ENCODE data around the gene DTNA.

The DTNA gene

DNA sequence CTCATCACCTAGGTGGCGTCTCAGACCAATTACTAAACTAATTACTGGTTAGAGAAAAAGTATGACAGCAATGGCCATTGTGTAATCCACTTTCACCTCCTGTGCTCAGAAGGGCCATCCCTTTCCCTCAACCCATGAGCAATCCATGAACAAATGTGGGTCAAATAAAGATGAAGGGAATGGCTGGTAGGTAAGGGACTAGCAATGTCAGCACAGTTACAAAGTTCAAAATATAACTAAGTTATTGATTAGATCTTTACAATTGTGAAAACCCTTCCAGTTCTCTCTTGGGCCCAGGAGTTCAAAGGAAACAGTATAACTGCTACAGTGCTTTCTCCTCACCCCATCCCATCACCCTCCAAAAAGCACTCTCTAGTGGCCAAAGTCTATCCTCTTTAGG lies 98.3 kb downstream of the DTNA start:
- H3K36me3 ChIP-seq (ENCODE audit: low read depth): no peaks in the 10 kb centered on the region
- no peak overlapping the region for H3K4me3 ChIP-seq (ENCODE audit: severe bottlenecking)
- DNase-seq (ENCODE audit: low spot score) (no peak), ATAC-seq (ENCODE audit: low read depth) (no peak)
- H3K4me1 ChIP-seq (ENCODE audit: insufficient read depth, poor library complexity, severe bottlenecking): no peaks in the 10 kb centered on the region
- peaks cover 3% of the 10 kb centered on the region for H3K27me3 ChIP-seq (ENCODE audit: insufficient read depth, poor library complexity, severe bottlenecking)
- no peak overlapping the region for H3K27ac ChIP-seq (ENCODE audit: poor library complexity, severe bottlenecking)
- TF ChIP-seq, protein P1, sequence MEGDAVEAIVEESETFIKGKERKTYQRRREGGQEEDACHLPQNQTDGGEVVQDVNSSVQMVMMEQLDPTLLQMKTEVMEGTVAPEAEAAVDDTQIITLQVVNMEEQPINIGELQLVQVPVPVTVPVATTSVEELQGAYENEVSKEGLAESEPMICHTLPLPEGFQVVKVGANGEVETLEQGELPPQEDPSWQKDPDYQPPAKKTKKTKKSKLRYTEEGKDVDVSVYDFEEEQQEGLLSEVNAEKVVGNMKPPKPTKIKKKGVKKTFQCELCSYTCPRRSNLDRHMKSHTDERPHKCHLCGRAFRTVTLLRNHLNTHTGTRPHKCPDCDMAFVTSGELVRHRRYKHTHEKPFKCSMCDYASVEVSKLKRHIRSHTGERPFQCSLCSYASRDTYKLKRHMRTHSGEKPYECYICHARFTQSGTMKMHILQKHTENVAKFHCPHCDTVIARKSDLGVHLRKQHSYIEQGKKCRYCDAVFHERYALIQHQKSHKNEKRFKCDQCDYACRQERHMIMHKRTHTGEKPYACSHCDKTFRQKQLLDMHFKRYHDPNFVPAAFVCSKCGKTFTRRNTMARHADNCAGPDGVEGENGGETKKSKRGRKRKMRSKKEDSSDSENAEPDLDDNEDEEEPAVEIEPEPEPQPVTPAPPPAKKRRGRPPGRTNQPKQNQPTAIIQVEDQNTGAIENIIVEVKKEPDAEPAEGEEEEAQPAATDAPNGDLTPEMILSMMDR (IDR thresholded peaks at IDR 0.05; ENCODE audit: poor library complexity, severe bottlenecking): no peak
- H3K9me3 ChIP-seq (ENCODE audit: severe bottlenecking): no peaks in the 10 kb centered on the region

DNA sequence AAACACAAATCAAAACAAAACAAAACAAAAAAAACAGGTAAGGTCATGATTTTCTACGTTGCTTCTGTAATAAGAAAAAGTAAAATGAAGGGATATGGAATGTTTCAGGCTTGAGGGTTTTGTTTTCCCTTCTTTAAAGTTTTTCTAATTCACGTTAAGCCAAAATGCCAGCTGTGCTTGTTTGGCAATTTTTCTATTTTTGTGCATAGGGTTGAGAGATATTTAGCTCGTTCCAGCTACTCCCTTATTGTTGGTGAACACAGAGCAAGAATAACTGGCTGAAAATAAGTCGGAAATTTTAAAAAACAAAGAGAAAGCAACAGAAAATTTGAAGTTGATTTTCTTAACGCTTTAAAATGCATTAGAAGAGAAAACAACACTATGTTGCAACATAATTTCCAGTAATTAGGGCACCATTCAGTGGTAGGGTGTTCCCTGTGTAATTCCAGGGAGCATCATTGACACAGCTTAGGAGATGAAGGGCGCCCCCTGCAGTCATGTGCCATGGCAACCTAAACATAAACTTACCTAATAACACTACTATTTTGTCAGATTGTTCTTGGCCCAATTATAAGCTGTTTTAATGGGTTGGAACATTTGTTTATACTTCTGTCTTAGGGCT lies 99.5 kb downstream of the DTNA start:
- no peak for ATAC-seq (ENCODE audit: low read depth)
- Histone ChIP-seq H3K4me1 (ENCODE audit: insufficient read depth, poor library complexity, severe bottlenecking) (no peaks in the 10 kb centered on the region), H3K36me3 (ENCODE audit: low read depth) (no peaks in the 10 kb centered on the region), H3K4me3 (ENCODE audit: severe bottlenecking) (no peak overlapping the region), H3K27me3 (ENCODE audit: insufficient read depth, poor library complexity, severe bottlenecking) (no peaks in the 10 kb centered on the region), H3K27ac (ENCODE audit: poor library complexity, severe bottlenecking) (no peak overlapping the region), H3K9me3 (ENCODE audit: severe bottlenecking) (no peaks in the 10 kb centered on the region)
- no peak for DNase-seq (ENCODE audit: low spot score)
- TF ChIP-seq, protein P1 (IDR thresholded peaks at IDR 0.05; ENCODE audit: poor library complexity, severe bottlenecking): no peak

DNA sequence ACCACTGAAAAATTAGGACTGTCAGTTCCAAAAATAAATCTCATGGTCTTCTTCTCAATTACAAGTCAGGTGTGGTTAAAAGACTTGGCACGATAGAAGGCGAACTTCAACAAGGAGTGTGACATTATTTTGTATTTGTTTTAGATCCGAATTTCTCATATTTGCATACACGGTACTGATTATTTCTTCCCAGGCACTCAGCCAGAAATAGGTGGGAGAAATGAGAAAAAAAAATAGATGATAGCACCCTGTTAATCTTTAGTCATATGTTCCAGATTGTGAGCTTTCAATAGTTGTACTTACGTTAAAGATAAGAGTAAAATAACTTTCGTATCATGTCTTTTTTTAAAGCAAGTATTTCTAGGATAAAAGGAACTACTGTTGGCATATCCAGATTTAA lies 106.1 kb downstream of the DTNA start:
- no peak for DNase-seq (ENCODE audit: low spot score)
- ATAC-seq (ENCODE audit: low read depth): no peak
- H3K9me3 ChIP-seq (ENCODE audit: severe bottlenecking): no peaks in the 10 kb centered on the region
- no peak overlapping the region for H3K4me3 ChIP-seq (ENCODE audit: severe bottlenecking)
- no peaks in the 10 kb centered on the region for H3K4me1 ChIP-seq (ENCODE audit: insufficient read depth, poor library complexity, severe bottlenecking)
- no peaks in the 10 kb centered on the region for H3K36me3 ChIP-seq (ENCODE audit: low read depth)
- H3K27ac ChIP-seq (ENCODE audit: poor library complexity, severe bottlenecking): no peak overlapping the region
- TF ChIP-seq, protein P1 (IDR thresholded peaks at IDR 0.05; ENCODE audit: poor library complexity, severe bottlenecking): no peak
- peaks cover 11% of the 10 kb centered on the region for H3K27me3 ChIP-seq (ENCODE audit: insufficient read depth, poor library complexity, severe bottlenecking)

DNA sequence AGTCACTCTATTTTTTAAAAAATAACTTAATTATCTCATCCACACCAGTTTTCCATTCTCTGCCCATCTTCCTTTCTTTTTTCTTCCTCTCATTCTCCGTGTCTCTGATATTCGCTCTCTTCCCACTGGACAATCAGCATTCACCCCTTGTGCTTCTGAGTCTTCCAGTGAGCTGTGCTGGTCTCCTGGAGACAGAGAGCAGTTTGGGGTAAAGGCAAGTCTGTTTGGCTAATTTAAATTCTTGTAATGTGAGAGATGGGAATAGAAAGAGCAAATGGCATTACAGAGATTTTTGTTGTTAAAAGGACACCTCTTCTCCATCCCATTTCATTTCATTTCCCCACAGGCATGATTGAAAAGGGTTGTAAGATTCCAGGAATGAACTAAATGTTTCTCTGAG lies 107.5 kb downstream of the DTNA start:
- Histone ChIP-seq H3K4me1 (ENCODE audit: insufficient read depth, poor library complexity, severe bottlenecking) (no peaks in the 10 kb centered on the region), H3K36me3 (ENCODE audit: low read depth) (no peaks in the 10 kb centered on the region), H3K4me3 (ENCODE audit: severe bottlenecking) (no peak overlapping the region), H3K27me3 (ENCODE audit: insufficient read depth, poor library complexity, severe bottlenecking) (peaks cover 11% of the 10 kb centered on the region), H3K9me3 (ENCODE audit: severe bottlenecking) (no peaks in the 10 kb centered on the region), H3K27ac (ENCODE audit: poor library complexity, severe bottlenecking) (no peak overlapping the region)
- TF ChIP-seq, protein P1 (IDR thresholded peaks at IDR 0.05; ENCODE audit: poor library complexity, severe bottlenecking): no peak
- no peak for ATAC-seq (ENCODE audit: low read depth)
- no peak for DNase-seq (ENCODE audit: low spot score)

DNA sequence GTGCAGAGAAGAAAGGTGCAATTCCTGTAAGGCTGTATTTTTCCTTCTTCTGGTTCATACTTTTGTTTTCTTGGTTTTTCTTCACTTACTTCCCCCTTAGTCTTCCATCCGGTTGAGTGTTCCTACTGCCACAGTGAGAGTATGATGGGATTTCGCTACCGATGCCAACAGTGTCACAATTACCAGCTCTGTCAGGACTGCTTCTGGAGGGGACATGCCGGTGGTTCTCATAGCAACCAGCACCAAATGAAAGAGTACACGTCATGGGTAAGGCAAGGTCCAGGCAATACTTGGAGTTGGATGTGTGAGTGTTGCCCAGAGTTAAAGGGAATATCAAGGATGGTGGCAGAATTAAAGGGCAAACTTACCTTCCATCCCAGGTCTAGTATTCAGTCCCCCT lies 108.0 kb downstream of the DTNA start:
- no peak for DNase-seq (ENCODE audit: low spot score)

More for the DNA sequence above, 108.0 kb downstream of the DTNA start:
- Histone ChIP-seq H3K27me3 (ENCODE audit: insufficient read depth, poor library complexity, severe bottlenecking) (peaks cover 11% of the 10 kb centered on the region), H3K4me3 (ENCODE audit: severe bottlenecking) (no peak overlapping the region), H3K27ac (ENCODE audit: poor library complexity, severe bottlenecking) (no peak overlapping the region), H3K9me3 (ENCODE audit: severe bottlenecking) (no peaks in the 10 kb centered on the region), H3K4me1 (ENCODE audit: insufficient read depth, poor library complexity, severe bottlenecking) (no peaks in the 10 kb centered on the region), H3K36me3 (ENCODE audit: low read depth) (no peaks in the 10 kb centered on the region)
- TF ChIP-seq, protein P1 (IDR thresholded peaks at IDR 0.05; ENCODE audit: poor library complexity, severe bottlenecking): no peak
- ATAC-seq (ENCODE audit: low read depth): no peak
